Measurements from ENCODE around the gene UBR7.
"Not testable (repeated sequence)": the region's sequence is repeated elsewhere in the genome, so short reads cannot be mapped to it uniquely, and the experiment has no call there.

Gene UBR7

DNA sequence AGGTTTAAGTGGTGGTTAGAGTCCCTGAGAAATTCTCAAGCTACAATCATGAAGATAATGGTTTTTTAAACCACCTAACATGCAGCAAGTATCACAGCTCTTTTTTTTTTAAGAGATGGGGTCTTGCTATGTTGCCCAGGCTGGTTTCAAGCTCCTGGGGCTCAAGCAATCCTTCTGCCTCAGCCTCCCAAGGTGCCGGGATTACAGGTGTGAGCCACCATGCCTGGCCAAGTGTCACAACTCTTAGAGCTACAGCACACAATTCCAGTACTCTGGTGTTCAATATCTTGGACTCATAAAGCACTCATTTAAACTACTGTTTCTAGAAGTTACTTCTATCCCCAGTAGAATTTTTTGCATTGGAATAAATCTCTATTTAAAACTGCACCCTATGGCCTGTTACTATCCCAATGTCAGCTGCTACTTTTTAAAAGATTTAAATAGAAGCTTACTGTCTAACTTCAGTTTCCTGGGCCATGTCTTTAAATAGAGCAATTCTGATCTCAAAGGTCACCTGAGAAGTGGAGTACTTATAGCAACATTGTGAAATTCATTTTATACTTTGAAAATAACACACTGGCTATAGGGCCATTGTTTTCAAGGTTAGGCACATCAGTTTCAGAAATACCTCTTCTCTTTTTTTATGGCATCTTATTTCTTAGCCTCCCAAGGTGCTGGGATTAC lies 11.6 kb upstream of the UBR7 start:
- DNase-seq (ENCODE audit: low spot score): no peak

DNA sequence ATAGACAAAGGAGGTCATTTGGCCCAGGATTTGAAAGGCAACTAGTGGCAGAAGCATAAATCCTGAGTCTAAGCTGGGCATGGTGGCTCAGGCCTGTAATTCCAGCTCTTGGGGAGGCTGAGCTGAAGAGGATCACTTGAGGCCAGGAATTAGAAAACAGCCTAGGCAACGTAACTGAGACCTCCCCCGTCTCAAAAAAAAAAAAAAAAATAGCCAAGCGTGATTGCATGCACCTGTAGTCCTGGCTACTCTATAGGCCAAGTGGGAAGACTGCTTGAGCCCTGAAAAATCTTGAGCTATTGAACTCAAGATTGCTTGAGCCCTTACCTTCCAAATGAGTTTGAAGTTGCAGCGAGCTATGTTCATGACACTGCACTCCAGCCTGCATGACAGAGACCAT lies 8.0 kb upstream of the UBR7 start:
- DNase-seq (ENCODE audit: low spot score): no peak

- no peak for DNase-seq (ENCODE audit: low spot score)
These were observed 6.5 kb upstream of the UBR7 start for GRCh38 chr14:93200553-93200952.

DNA sequence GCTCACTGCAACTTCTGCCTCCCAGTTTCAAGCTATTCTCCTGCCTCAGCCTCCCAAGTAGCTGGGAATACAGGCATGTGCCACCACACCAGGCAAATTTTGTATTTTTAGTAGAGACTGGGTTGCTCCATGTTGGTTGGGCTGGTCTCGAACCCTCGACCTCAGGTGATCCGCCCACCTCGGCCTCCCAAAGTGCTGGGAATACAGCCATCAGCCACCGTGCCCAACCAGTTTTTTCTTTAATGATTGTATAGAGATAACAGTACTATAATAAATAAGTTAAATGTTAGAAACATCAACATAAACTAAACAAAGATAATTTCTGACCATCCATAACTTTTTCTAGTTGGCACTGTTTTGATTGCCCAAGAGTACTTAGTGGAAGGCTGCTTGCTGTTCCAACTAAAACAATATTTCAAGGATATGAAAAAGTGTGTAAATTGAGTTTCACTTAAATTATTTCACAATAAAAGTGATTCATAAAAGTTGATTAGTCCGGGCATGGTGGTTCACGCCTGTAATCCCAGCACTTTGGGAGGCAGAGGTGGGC lies 5.8 kb upstream of the UBR7 start:
- DNase-seq (ENCODE audit: low spot score): no peak

DNA sequence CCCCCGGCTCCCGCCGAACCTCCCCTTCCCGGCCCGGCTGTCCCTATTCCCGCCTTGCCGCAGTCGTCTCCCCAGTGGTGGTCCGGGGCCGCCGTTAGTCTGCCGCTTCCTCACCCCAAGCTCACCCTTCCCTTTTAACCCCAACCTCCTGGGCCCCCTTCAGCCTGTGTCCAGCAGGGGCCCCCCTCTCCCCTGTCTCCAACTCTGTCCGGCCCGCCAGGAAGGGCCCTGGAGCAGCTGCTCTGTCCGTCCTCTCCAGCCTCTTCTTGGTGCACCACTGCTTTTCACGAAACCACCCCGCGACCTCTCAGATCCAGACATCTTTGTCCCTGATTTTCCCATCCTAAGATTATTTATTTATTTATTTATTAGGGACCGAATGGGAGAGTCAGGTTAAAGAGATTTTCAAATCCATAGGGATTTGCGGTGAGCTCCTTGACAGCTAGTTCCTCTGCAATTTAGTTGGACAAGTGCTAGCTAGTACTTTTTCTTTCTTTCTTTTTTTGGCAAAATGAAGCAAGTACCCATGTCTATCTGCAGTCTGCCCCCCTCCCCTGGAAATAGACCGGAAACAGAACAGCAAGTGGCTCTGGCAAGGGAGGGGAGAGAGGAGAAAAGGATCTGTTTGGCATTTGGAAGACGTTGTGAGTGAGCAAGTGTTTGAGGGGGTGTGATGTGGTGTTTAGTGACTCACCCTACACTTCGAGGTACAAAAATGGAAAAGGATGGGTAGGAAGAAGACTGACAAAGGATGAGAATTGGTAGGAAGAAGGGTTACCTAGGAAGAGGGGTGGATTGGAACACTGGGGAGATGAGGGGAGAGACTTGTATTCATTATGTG lies 632 bp downstream of the UBR7 start:
- DNase-seq (ENCODE audit: low spot score): no peak

DNA sequence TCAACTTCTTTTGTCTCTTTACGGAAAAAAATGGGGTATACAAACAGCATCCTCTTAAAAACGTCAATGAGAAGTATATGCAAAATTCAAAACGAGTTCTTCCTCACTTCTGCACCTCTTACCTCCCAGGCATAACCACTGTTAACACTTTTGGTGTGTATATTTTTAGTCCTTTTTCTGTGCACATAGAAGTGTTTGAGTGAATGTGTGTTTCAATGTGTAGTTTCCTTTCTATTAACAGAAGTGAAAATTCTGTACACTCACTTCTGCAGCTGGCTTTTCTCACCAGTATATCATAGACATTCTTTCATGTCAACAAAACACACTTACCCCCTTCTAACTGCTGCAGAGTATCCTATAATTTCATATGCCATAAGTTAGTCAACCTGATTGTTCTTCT lies 5.4 kb downstream of the UBR7 start:
- DNase-seq (ENCODE audit: low spot score): no peak

GRCh38 chr14:93214598-93214997 lies 7.5 kb downstream of the UBR7 start:
- DNase-seq (ENCODE audit: low spot score): no peak

DNA sequence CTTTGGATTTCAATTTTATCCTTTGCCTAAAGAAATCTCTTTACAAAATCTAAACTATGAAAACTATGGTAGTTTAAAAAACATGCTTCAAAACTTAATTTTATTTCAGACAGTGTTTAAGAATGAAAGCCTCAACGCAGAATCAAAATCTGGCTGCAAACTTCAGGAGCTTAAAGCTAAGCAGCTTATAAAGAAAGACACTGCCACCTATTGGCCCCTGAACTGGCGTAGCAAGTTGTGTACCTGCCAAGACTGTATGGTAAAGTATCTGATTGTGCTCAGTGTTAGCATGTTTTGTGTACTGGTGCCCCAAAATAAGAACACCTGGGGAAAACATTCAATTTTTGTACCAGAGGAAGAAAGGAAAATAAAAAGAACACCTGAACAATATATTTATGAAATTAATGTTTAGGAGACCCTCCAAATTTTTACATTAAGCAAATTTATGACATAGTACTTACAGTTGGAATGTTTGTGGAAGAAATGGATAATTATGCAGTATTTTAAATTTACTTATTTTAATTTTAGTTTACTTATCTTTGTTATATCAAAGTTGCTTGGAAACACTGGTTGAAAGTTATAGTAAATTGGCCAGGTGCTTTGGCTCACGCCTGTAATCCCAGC lies 12.2 kb downstream of the UBR7 start:
- peak; percentile 29 for DNase-seq (ENCODE audit: low spot score)

DNA sequence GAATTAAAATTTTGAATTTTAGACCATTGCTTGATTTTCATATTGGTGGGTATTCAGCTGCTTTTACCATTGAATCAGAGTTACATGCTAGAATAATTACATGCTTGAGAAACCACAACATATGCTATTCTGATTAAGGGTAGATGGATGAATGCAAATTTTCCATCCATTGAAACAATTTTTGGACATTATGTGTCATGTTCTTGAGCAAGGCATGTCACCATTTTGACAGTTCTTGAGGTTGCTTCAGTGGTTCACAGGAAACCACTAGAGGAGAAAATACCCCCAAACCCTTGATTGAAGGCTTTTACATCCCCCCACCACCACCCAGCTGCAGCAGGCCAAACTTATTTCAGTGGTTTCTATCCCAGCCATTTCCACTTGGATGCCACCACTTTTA lies 13.5 kb downstream of the UBR7 start:
- DNase-seq (ENCODE audit: low spot score): no peak

- DNase-seq (ENCODE audit: low spot score): no peak
These were observed 16.5 kb downstream of the UBR7 start for GRCh38 chr14:93223565-93223964.

GRCh38 chr14:93228550-93228949 lies 21.5 kb downstream of the UBR7 start:
- no peak for DNase-seq (ENCODE audit: low spot score)

DNA sequence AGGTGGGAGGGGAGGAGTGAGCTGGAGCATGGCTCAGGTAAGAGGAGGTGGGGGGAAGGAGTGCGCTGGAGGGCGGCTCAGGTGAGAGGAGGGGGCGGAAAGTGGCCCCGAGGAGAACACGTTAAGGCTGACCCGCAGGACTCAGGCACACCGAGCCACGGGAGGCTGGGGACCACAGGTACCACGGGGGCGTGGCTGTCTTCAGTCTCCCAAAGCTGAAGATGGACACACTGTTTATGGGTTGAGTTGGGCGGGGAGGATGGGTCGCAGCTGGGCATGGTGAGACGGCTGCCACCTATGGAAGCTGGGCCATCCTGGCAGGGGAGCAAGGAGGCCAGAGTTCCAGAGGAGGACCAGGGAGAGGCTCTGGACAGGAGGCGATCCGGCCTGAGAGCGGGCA lies 23.5 kb downstream of the UBR7 start:
- DNase-seq (ENCODE audit: low spot score): no peak

- peak; percentile 69 for DNase-seq (ENCODE audit: low spot score)
These were observed 24.3 kb downstream of the UBR7 start for GRCh38 chr14:93231129-93231979.

GRCh38 chr14:93232159-93232558 lies 25.1 kb downstream of the UBR7 start:
- DNase-seq (ENCODE audit: low spot score): no peak

DNA sequence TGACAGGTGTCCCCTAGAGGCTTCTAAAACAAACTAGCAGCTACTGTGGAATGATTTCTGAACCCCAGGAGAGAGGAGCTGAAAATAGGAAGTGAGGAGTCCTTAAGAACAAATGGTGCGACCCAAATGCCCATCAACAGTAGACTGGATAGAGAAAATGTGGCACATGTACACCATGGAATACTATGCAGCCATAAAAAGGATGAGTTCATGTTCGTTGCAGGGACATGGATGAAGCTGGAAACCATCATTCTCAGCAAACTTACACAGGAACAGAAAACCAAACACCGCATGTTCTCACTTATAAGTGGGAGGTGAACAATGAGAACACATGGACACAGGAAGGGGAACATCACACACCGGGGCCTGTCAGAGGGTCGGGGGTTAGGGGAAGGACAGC lies 26.0 kb downstream of the UBR7 start:
- DNase-seq (ENCODE audit: low spot score): not testable (repeated sequence)

GRCh38 chr14:93234798-93235197 lies 27.7 kb downstream of the UBR7 start:
- DNase-seq (ENCODE audit: low spot score): no peak

DNA sequence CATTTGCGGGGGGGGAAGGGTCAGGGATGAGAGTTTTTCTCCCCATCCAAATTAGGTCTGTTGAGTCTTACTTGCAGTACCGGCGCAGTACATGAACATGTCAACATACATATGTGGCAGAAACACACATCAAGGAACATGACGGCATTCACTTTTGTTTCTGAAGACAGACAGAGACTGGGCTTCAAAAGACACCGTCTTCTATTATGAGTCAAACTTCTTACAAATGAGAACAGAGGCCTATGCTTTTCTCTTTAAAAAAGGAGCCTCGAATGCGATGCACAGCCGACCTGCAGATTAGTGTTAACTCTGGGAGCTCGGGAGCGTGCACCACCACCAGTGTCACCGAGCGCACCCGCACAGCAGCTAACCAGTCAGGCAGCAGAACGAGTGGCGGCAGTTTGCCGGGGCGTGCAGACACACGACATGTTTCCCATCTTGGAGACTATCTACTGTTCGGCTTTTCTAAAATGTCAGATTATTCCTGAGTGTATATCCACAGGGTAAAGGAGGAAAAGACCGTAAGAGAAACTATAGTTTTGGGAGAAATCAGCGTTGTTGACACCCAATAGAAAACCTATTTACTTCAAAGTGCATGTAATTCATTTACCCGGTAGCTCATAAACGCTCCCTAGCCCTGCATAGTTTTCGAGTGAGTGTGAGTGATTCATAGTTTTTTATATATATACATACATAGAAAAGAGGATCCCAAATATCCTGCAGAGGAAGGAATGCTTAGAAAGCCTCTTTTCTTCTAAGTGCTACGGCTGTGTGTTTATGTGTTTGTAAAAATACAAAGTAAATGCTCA lies 33.0 kb downstream of the UBR7 start:
- DNase-seq (ENCODE audit: low spot score): no peak

DNA sequence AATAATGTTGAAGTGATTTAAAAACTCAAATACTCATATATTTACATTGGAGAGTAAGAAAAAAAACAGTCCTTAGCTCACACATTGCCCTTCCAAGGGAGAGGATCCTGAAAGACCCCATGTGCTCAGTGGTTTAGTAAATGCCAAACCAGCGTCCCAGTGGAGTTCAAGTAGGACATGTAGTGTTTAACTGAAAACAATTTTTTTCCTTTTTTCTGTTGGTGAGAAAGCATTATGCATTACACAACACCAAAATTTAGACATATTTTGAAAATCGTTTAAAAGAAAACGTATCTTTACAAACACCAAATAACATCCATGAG lies 33.6 kb downstream of the UBR7 start:
- DNase-seq (ENCODE audit: low spot score): no peak

DNA sequence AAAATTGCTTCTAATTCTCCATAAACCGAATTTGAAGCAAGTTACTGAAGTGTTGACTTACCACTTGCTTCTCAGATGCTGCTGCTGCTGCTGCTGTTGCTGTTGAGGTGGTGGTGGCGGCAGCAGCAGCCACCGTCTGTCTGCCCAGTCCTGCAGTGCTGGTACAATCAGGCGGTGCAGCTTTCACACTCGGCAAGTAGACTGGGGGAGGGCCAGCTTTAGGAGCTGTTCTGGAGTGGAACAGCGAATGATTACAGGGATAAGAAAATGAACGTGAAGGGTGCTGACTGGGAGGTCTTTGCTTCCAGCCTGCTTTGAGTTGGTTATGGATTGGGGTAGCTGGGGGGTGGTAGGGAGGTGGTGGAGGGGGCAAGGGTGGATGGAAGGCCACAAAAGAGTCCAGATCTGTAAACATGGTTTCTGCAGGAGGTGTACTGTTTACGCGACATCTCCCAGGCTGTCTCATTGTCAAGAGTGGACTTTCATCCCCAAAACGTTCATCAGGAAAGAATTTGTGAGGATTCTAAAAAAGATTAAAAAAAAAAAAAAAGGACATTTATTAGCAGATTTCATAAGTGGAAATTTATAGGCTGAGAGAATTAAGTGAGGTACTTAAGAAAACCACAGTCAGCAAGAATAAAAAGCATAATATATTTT lies 38.8 kb downstream of the UBR7 start:
- no peak for DNase-seq (ENCODE audit: low spot score)

DNA sequence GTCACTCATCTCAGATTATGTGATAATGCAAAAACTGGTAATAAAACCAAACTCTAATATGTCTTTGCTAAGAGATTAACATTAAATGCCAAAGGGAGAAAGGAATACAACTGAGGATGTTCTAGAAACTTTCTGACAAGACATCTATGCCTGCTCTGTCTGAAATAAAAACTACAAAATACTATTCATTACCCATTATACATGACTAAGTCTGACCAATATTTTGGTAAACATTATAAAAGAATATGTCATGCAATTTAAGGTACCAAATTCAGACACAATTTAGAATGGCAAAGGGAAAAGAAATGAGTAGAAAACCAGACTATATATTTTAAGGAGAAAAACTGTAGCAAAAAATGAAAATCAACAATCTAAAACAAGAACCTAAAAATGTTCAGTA lies 39.5 kb downstream of the UBR7 start:
- DNase-seq (ENCODE audit: low spot score): no peak
